ENCODE data around the gene ATRX.
"Not testable (repeated sequence)": the region's sequence is repeated elsewhere in the genome, so short reads cannot be mapped to it uniquely, and the experiment has no call there.

ATRX gene

DNA sequence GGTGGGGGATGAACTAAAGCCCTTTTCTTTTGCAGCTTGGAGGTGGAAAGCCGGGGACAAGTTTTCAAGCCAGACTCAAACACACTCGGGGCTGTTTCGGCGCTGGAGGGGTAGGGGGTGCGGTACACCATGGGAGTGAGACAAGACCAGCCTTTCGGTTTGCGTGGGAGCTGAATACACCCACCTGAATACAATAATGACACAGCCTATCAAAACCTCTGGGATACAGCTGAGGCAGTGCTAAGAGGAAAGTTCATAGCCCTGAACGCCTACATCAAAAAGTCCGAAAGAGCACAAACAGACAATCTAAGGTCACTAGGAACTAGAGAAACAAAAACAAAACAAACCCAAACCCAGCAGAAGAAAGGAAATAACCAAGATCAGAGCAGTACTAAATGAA, 163.3 kb downstream of the ATRX start:
- Histone ChIP-seq H3K4ac (ENCODE audit: low read depth, low read length) (no peak overlapping the region), H3K79me1 (ENCODE audit: low read length) (no peaks in the 10 kb centered on the region), H2BK12ac (ENCODE audit: low read length) (no peak overlapping the region), H3K9ac (ENCODE audit: low read length) (no peak overlapping the region), H2BK5ac (ENCODE audit: low read depth, low read length, poor library complexity) (no peak overlapping the region), H3K18ac (ENCODE audit: low read length) (no peak overlapping the region), H3K27ac (ENCODE audit: low read depth, low read length) (no peak overlapping the region), H4K12ac (ENCODE audit: low read depth, low read length) (no peak overlapping the region), H3K14ac (ENCODE audit: low read length) (no peak overlapping the region), H3K23ac (ENCODE audit: low read length) (no peak overlapping the region), H4K91ac (ENCODE audit: low read depth, low read length) (no peak overlapping the region), H2BK120ac (ENCODE audit: insufficient read depth, low read length, poor library complexity) (no peak overlapping the region), H3K9me3 (ENCODE audit: insufficient read depth, low read depth, low read length) (no peaks in the 10 kb centered on the region), H2AFZ (ENCODE audit: insufficient read depth, low read length, poor library complexity) (no peak overlapping the region), H3K4me2 (ENCODE audit: low read length) (no peak overlapping the region), H3K36me3 (ENCODE audit: control insufficient read depth in 1 of 2, insufficient read depth in 2 of 2, low read length in 2 of 2) (no peaks in the 10 kb centered on the region), H3K4me3 (ENCODE audit: low read depth, low read length) (no peak overlapping the region), H3K79me2 (ENCODE audit: control insufficient read depth, insufficient read depth, low read length, poor library complexity) (no peaks in the 10 kb centered on the region), H2AK5ac (ENCODE audit: low read length) (no peak overlapping the region), H3K27me3 (ENCODE audit: insufficient read depth, low read length) (no peaks in the 10 kb centered on the region), H3K4me1 (ENCODE audit: control insufficient read depth in 1 of 2, insufficient read depth in 2 of 2, low read length in 2 of 2) (no peaks in the 10 kb centered on the region), H4K8ac (ENCODE audit: low read depth, low read length) (no peak overlapping the region)
- no CpG with 5 or more reads among the region's 9 CpGs for WGBS (ENCODE audit: extremely low coverage, insufficient coverage, insufficient read length)
- DNase-seq: no peak

DNA sequence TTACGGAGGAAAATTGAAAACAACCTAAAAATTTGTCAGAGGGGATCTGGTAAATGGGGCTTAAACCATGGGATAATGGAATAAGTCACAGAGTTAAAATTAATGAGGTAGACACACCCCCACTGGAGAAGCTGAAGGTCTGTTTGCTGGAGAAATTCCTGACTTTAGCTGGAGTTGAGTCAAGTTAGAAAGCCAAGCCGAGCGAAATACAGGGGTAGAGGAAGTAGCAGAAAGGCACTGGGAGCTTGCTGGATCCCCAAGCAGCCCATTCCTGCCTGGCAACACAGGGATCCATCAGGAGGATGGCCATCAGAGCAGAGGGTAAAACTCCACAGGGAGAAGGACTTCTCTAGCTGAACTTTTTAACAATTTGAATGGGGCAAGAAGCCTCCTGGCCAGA, 163.8 kb downstream of the ATRX start:
- Histone ChIP-seq H3K79me2 (ENCODE audit: control insufficient read depth, insufficient read depth, low read length, poor library complexity) (no peaks in the 10 kb centered on the region), H4K91ac (ENCODE audit: low read depth, low read length) (no peak overlapping the region), H4K8ac (ENCODE audit: low read depth, low read length) (no peak overlapping the region), H3K4me3 (ENCODE audit: low read depth, low read length) (no peak overlapping the region), H2BK12ac (ENCODE audit: low read length) (no peak overlapping the region), H3K9ac (ENCODE audit: low read length) (no peak overlapping the region), H3K9me3 (ENCODE audit: insufficient read depth, low read depth, low read length) (no peaks in the 10 kb centered on the region), H3K79me1 (ENCODE audit: low read length) (no peaks in the 10 kb centered on the region), H4K12ac (ENCODE audit: low read depth, low read length) (no peak overlapping the region), H2AK5ac (ENCODE audit: low read length) (no peak overlapping the region), H3K27ac (ENCODE audit: low read depth, low read length) (no peak overlapping the region), H3K27me3 (ENCODE audit: insufficient read depth, low read length) (no peaks in the 10 kb centered on the region), H3K36me3 (ENCODE audit: control insufficient read depth in 1 of 2, insufficient read depth in 2 of 2, low read length in 2 of 2) (no peaks in the 10 kb centered on the region), H3K18ac (ENCODE audit: low read length) (no peak overlapping the region), H3K4me2 (ENCODE audit: low read length) (no peak overlapping the region), H3K4ac (ENCODE audit: low read depth, low read length) (no peak overlapping the region), H3K14ac (ENCODE audit: low read length) (no peak overlapping the region), H2BK120ac (ENCODE audit: insufficient read depth, low read length, poor library complexity) (no peak overlapping the region), H3K23ac (ENCODE audit: low read length) (no peak overlapping the region), H2BK5ac (ENCODE audit: low read depth, low read length, poor library complexity) (no peak overlapping the region), H3K4me1 (ENCODE audit: control insufficient read depth in 1 of 2, insufficient read depth in 2 of 2, low read length in 2 of 2) (no peaks in the 10 kb centered on the region), H2AFZ (ENCODE audit: insufficient read depth, low read length, poor library complexity) (no peak overlapping the region)
- DNase-seq: no peak
- WGBS (ENCODE audit: extremely low coverage, insufficient coverage, insufficient read length): no CpG with 5 or more reads among the region's 3 CpGs

DNA sequence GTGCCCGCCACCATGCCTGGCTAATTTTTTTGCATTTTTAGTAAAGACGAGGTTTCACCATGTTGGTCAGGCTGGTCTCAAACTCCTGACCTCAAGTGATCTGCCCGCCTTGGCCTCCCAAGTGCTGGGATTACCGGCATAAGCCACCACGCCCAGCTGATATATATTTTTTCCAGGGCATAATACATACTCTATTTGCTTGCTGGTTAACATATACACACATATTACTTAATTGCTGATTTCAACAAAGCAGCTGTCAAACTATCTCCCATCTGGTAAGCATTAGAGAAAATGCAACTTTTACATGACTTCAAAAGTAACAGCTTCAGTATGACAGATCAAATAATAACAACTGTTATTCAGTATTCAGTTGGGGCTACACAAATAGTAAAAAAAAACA, 164.6 kb downstream of the ATRX start:
- H3K4ac ChIP-seq (ENCODE audit: low read depth, low read length); H3K4me1 ChIP-seq (ENCODE audit: control insufficient read depth in 1 of 2, insufficient read depth in 2 of 2, low read length in 2 of 2); H3K23ac ChIP-seq (ENCODE audit: low read length); H2AFZ ChIP-seq (ENCODE audit: insufficient read depth, low read length, poor library complexity); H4K12ac ChIP-seq (ENCODE audit: low read depth, low read length); H3K4me2 ChIP-seq (ENCODE audit: low read length); H2BK120ac ChIP-seq (ENCODE audit: insufficient read depth, low read length, poor library complexity); H3K18ac ChIP-seq (ENCODE audit: low read length); H3K9ac ChIP-seq (ENCODE audit: low read length); H3K9me3 ChIP-seq (ENCODE audit: insufficient read depth, low read depth, low read length); H3K27me3 ChIP-seq (ENCODE audit: insufficient read depth, low read length); H4K91ac ChIP-seq (ENCODE audit: low read depth, low read length); DNase-seq; H3K79me2 ChIP-seq (ENCODE audit: control insufficient read depth, insufficient read depth, low read length, poor library complexity); H3K79me1 ChIP-seq (ENCODE audit: low read length); H2BK12ac ChIP-seq (ENCODE audit: low read length); H4K8ac ChIP-seq (ENCODE audit: low read depth, low read length); H3K4me3 ChIP-seq (ENCODE audit: low read depth, low read length); H3K36me3 ChIP-seq (ENCODE audit: control insufficient read depth in 1 of 2, insufficient read depth in 2 of 2, low read length in 2 of 2); H2BK5ac ChIP-seq (ENCODE audit: low read depth, low read length, poor library complexity); H2AK5ac ChIP-seq (ENCODE audit: low read length); H3K27ac ChIP-seq (ENCODE audit: low read depth, low read length); H3K14ac ChIP-seq (ENCODE audit: low read length): not testable (repeated sequence)
- WGBS (ENCODE audit: extremely low coverage, insufficient coverage, insufficient read length): no CpG with 5 or more reads among the region's 5 CpGs

DNA sequence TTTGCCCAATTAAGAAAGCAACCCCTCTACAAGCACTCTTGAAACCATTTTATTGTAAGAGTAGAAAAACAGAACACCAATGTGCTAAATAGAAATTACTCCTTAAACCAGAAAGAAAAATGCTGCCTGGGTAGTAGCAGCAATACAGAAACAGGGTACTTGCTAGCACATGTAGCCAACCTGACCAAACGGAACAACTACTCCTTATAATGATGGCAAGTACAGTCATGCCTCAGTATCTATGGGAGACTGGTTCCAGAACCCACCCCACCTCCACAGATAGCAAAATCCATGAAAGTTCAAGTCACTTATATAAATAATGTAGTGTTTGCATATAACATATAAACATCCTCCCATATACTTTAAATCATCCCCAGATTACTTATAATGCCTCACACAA, 168.8 kb downstream of the ATRX start:
- no peak overlapping the region for H3K4ac ChIP-seq (ENCODE audit: low read depth, low read length)
- no peak overlapping the region for H3K9ac ChIP-seq (ENCODE audit: low read length)
- no peak overlapping the region for H3K18ac ChIP-seq (ENCODE audit: low read length)
- no peak overlapping the region for H2AK5ac ChIP-seq (ENCODE audit: low read length)
- peaks cover 0 to 3% of the 10 kb centered on the region in 2 experiments for H3K36me3 ChIP-seq (ENCODE audit: control insufficient read depth in 1 of 2, insufficient read depth in 2 of 2, low read length in 2 of 2)
- H2BK5ac ChIP-seq (ENCODE audit: low read depth, low read length, poor library complexity): no peak overlapping the region
- H3K27ac ChIP-seq (ENCODE audit: low read depth, low read length): no peak overlapping the region
- no peak overlapping the region for H3K4me3 ChIP-seq (ENCODE audit: low read depth, low read length)
- no peaks in the 10 kb centered on the region for H3K79me2 ChIP-seq (ENCODE audit: control insufficient read depth, insufficient read depth, low read length, poor library complexity)
- H2BK120ac ChIP-seq (ENCODE audit: insufficient read depth, low read length, poor library complexity): no peak overlapping the region
- H3K79me1 ChIP-seq (ENCODE audit: low read length): no peaks in the 10 kb centered on the region
- H2AFZ ChIP-seq (ENCODE audit: insufficient read depth, low read length, poor library complexity): no peak overlapping the region
- no peak overlapping the region for H2BK12ac ChIP-seq (ENCODE audit: low read length)
- H3K9me3 ChIP-seq (ENCODE audit: insufficient read depth, low read depth, low read length): no peaks in the 10 kb centered on the region
- no peak overlapping the region for H4K8ac ChIP-seq (ENCODE audit: low read depth, low read length)
- H4K91ac ChIP-seq (ENCODE audit: low read depth, low read length): no peak overlapping the region
- no peaks in the 10 kb centered on the region for H3K27me3 ChIP-seq (ENCODE audit: insufficient read depth, low read length)
- H3K14ac ChIP-seq (ENCODE audit: low read length): no peak overlapping the region
- H3K23ac ChIP-seq (ENCODE audit: low read length): no peak overlapping the region
- H3K4me1 ChIP-seq (ENCODE audit: control insufficient read depth in 1 of 2, insufficient read depth in 2 of 2, low read length in 2 of 2): no peaks in the 10 kb centered on the region
- WGBS (ENCODE audit: extremely low coverage, insufficient coverage, insufficient read length): no CpG with 5 or more reads among the region's 1 CpG
- no peak overlapping the region for H4K12ac ChIP-seq (ENCODE audit: low read depth, low read length)
- DNase-seq: no peak
- no peak overlapping the region for H3K4me2 ChIP-seq (ENCODE audit: low read length)

Measured in trophoblast cell (in vitro differentiated cells and primary cell).